ENCODE measurements around the gene FAM3D.

FAM3D gene

GRCh38 chr3:58652624-58653023 is 13.9 kb downstream of the FAM3D start:
- no peak for DNase-seq

DNA sequence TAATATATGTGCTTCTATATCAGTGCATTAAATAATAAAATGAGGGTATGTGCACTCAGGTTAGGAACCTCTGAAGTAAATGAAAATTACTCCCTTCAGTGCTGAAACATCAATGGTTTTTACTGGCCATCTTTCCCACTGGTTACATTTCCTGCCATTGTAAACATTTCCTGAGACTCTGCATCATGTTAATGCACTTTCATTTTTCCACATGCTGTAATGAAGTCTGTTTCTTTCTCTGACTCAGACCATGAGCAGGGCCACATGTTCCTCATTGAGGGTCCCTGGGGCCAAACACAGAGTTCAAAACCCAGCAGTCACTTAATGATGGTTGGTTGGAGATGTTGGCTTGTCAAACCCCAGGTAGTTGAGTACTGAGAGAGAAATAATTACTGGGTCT is 15.3 kb downstream of the FAM3D start:
- DNase-seq = no peak

- DNase-seq = no peak
These were observed 19.0 kb downstream of the FAM3D start for GRCh38 chr3:58647381-58648141.

DNA sequence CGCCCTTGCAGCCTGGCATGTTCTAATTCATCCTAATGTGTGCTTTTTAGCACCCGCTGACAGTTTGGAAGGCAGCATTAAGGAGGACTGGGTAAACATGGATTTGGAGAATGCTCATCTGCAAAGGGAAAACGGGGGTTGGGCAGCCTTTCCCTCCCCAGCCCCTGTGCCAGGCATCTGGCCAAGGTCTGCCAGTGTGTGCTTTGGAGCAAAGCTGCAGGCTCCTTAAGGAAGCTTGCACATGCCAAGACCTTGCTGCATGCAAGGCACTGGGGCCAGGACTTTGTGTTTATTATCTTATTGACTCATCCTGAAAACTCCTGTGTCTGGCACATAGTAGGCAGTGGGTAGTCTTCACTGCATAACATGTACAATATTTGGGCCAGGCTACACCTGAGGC is 20.1 kb downstream of the FAM3D start:
- DNase-seq = no peak

DNA sequence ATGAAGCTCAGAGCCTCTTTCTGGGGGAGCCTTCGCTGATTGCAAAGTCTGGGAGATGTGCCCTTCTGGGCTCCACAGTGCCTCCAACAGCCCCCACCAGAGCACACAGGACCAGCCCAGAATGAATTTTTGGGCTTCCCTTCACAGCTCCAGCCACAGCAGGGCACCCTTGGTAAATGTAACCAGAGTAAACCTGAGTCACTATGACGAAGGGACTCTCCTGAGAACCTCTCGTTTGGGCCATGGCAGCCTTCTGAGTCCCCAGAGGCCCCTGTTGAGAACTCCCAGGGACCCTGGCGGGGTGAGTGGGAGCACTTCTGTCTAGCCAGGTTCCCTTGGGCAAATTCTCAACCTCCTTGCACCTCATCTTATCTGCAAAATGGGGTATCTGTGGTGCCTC is 20.8 kb downstream of the FAM3D start:
- no peak for DNase-seq

DNA sequence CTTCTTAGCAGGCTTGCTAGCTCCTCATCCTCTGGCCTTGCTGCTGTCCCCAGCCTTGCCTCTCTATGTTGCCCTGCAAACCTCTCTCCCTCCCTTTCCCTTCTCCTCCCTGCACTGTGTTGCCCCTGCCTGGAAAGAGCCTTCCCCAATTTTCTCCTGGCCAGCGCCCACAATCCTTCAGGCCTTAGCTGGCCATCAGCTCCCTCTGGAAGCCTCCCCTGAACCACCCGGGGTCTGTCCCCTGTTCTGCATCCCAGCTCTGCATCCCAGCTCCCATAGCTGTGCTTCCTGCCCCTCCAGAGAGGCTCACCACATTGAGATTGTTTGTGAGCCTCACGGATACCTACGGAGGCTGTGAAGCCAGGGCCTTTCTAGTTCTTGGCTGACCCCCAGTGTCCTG is 23.7 kb downstream of the FAM3D start:
- no peak for DNase-seq

DNA sequence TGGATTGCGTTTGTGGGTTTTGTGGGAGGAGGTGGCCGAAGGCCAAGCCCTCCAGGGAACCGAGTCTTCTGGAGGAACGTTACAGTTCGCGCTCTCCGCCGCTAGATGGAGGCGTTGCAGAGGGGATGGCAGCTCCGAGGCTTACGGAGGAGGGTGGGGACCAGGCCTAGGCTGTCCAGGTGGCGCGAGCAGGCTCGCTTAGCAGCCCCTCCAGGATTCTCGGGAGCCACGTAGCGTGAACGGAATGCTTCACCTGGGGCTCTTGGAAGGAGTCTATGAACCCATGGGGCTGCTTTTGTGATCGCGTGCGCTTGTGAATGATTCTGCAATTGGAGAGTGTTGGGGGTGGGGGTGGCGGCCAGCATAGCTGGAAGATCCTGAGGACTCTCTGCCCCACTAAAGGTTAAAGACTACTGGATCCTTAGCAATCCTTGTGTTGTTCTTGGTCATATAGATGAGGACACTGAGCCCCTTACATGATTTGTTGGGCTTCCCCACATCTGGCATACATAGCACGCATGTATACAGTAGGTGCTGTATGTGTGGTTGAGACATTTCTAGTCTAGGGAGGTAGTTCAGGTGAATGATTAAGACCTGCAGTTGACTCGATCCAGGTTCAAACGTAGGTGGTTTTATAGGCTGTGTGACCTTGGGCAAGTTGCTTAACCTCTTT is 25.7 kb downstream of the FAM3D start:
- DNase-seq = peak; percentile 6

GRCh38 chr3:58639842-58640241 is 26.7 kb downstream of the FAM3D start:
- no peak for DNase-seq

GRCh38 chr3:58639001-58639400 is 27.6 kb downstream of the FAM3D start:
- no peak for DNase-seq

GRCh38 chr3:58638591-58638990 is 28.0 kb downstream of the FAM3D start:
- no peak for DNase-seq

DNA sequence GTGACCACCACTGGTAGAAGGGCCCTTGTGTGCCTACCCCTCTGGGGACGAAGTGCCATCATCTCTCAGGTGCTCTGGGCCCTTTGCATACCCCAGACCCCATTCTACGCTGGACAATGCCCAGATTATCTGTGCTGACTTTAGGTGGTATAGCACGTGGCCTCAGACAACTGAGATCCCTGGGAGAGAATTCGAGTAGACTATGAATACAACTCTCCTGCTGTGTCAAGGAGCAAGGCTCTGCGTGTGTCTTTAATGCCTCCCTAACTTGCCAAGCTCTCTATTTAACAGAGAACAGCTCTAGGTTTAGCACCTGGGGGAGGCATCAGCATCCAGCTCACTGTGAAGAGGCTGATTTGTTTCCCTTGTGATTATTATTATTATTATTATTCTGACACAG is 29.1 kb downstream of the FAM3D start:
- no peak for DNase-seq

DNA sequence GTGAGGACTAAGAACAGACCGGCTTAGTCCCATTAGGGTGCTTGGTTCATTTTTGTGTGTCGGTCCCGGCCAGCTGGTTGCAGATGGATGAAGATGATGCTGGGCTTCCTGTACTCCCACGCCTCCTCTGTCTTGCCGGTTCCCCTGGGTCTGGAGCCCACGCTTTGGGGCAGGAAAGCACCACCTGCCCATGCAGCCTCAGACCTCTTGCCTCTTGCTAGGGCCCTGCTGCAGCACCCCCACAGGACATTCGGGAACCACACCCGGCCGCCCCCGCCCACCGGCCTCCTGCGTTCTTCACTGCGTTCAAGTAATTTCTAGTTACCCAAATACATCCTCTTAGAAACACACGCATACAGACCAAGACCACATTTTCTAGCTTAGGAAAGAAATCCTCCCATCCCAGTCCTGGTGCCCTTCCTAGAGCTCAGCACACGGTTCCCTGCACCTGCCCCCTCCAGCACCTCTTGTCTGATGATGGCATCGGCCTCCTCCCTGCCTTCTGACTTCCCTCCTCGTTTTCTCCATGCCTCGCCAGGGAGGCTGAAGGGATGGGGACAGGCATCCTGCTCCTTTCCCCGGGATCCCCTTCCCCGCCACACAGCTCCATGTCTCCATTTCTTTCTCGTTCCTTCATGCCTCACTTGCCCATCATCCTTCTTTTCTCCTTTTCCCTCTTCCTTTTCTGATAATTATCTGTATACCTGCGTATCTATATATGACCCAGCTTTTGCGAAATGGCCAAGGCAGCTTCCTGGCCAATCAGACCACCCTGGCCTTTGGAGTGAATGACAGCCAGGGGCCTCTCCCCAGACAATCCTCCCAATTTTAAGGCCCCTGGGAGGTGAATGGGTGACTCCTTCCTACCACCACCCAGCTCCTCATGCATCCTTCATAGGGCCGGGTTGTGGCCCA is 30.9 kb downstream of the FAM3D start:
- no peak for DNase-seq

DNA sequence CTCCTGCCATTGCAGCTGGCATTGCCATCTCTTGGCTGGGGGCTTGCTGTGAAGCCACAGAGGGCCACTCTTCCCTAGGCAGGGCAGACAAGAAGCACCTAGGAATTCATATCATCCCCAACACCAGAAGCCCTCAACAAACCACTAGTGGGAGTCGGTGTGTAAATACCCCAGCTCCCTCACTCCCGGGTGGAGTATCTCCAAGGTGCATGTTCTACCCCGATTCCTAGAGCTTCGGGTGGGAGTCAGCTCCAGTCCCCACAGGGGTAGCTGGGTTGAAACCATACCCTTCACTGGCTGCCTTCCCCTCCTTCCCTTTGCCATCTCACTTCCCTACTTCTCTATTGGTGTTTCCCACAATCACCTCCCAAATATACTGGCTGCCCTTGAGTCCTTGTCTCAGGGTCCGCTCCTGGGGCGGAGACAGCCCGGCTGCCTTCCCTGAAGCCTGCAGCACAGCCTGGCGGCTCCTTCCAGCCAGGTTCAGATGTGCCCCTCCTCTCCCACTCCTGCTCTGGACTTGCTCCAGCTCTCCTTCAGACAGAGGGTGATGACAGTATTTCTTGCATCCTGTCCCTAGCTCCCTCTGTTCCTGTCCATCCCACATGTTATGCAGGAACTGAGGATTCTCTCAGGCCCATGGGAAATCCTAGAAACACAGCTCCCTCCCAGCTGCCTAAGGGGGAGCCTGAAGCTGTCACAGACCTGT is 33.3 kb downstream of the FAM3D start:
- no peak for DNase-seq

DNA sequence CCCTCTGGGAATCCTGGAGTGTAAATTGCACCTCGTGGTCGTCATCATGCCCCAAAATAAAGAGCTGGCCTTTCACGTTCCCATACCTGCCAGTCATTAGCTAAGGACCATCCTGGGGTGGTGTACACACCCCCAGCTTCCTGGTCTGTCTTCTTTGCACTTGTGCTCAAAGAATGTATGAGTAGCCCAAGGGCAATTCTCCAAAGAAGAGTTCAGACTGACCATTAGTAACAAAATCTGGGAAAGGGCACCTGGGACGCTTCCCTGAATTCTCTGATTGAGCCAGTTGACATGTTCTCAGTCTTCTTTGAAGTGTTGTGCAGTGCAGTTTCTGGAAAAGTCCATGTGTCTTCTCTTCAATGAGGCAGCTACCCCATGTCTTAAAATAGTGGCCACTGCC is 34.8 kb downstream of the FAM3D start:
- DNase-seq = no peak

DNA sequence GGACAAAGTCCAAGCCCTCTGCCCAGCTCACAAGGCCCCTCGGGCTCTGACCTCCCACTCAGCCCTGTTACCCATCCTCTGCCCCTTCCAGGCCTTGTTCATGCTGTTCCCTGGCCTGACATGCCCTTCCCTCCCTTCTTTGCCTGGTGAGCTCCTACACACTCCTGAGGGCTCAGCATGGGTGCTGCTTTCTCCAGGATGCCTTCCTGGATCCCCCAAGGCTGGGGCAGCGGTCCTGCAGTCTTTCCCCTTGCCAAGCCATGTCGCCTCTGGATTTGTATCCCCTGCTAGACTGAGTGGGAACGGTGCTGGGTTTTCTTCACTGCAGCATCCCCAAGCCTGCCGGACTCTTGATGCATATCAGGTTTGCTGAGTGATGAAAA is 35.9 kb downstream of the FAM3D start:
- no peak for DNase-seq

GRCh38 chr3:58630076-58630709 is 36.4 kb downstream of the FAM3D start:
- DNase-seq = peak; percentile 27

GRCh38 chr3:58629629-58630028 is 36.9 kb downstream of the FAM3D start:
- no peak for DNase-seq

GRCh38 chr3:58628823-58629562 is 37.6 kb downstream of the FAM3D start:
- DNase-seq = no peak

DNA sequence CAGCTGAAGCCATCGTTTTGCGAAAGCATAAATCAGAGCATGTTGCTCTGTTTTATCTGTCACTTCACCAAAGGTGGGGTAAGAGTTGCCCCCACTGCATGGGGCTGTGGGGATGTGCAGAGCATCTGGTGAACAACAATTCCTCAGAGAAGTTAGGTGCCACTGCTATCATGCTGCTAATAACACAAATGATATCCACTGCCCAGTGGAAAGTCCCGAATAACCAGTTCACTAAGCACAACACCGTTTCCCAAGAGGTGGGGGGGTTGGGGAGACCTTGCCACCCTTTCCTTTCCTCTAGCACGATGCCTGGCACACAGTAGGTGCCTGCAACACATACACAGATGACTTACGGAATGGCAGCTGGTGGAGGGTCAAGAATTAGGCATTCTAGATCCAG is 38.6 kb downstream of the FAM3D start:
- no peak for DNase-seq

GRCh38 chr3:58627570-58627885 is 39.0 kb downstream of the FAM3D start:
- DNase-seq = no peak

GRCh38 chr3:58626841-58627569 is 39.6 kb downstream of the FAM3D start:
- no peak for DNase-seq
